NT2/D1 (cell line): Measurements from ENCODE around the gene GPC6.

Experiments used
- DNase-seq: peaks from one replicate; pipeline ENCODE4 v3.0.0-alpha.2; 2011; ENCODE audit warnings: low read depth, low spot score
- H3K27me3 ChIP-seq: 2 replicates; pipeline ENCODE4 v1.6.0; 2011; ENCODE audit warnings: mild to moderate bottlenecking; ENCODE audit not compliant: insufficient read length, insufficient read depth
- H3K36me3 ChIP-seq: 2 replicates; pipeline ENCODE4 v1.6.1; 2011; ENCODE audit warnings: mild to moderate bottlenecking, low read length, mixed read lengths; ENCODE audit not compliant: insufficient read depth, insufficient read length
- H3K4me1 ChIP-seq: 2 replicates; pipeline ENCODE4 v1.5.1; 2011; ENCODE audit not compliant: insufficient read depth, insufficient read length
- H3K4me3 ChIP-seq: 2 replicates; pipeline ENCODE4 v1.5.1; 2011; ENCODE audit warnings: low read depth; ENCODE audit not compliant: insufficient read length
- H3K9ac ChIP-seq: 2 replicates; pipeline ENCODE4 v1.6.0; 2011; ENCODE audit warnings: low read depth; ENCODE audit not compliant: insufficient read length
- H3K9me3 ChIP-seq: 2 replicates; pipeline ENCODE4 v1.5.1; 2011; ENCODE audit warnings: mild to moderate bottlenecking, low read length; ENCODE audit not compliant: insufficient read depth
- SUZ12 ChIP-seq: IDR thresholded peaks from 2 replicates; pipeline ENCODE4 v1.6.1; 2011; ENCODE audit not compliant: insufficient read length, insufficient read depth; ENCODE audit errors: extremely low read depth
- YY1 ChIP-seq: IDR thresholded peaks from 2 replicates; pipeline ENCODE4 v1.6.1; 2011; ENCODE audit not compliant: insufficient read length, insufficient read depth
- ZNF274 ChIP-seq: IDR thresholded peaks from 2 replicates; pipeline ENCODE4 v1.6.1; 2011; ENCODE audit warnings: mild to moderate bottlenecking, low read depth, low read length

GPC6 gene

DNA sequence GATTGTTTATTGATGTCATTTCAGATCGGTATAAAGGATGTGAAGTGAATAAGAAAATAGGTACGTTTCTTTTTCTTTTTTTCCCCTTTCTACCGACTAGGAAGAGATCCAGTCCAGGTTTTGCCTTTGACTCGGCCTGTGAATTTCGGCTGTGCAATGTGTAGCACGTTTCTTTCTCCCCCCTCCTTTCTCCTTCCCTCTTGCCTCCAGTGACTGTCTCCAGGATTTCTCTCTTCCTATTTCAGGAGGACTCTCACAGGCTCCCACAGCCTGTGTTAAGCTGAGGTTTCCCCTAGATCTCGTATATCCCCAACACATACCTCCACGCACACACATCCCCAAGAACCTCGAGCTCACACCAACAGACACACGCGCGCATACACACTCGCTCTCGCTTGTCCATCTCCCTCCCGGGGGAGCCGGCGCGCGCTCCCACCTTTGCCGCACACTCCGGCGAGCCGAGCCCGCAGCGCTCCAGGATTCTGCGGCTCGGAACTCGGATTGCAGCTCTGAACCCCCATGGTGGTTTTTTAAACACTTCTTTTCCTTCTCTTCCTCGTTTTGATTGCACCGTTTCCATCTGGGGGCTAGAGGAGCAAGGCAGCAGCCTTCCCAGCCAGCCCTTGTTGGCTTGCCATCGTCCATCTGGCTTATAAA lies at the start of gene GPC6:
Gene GPC6, plus strand, starts transcription at position 185 of the 657 bp plus-strand sequence.
- H3K9me3 ChIP-seq: no peaks in the 10 kb centered on the region
- H3K9ac ChIP-seq: peak within 1 kb of the TSS; percentile 86
- no peak for TF ChIP-seq YY1
- TF ChIP-seq SUZ12: no peak
- TF ChIP-seq ZNF274: no peak
- peak within 1 kb of the TSS; percentile 79 for H3K4me3 ChIP-seq
- no peaks in the 10 kb centered on the region for H3K27me3 ChIP-seq
- no peaks in the 10 kb centered on the region for H3K4me1 ChIP-seq
- DNase-seq: peak; percentile 75
- no peaks in the 10 kb centered on the region for H3K36me3 ChIP-seq

DNA sequence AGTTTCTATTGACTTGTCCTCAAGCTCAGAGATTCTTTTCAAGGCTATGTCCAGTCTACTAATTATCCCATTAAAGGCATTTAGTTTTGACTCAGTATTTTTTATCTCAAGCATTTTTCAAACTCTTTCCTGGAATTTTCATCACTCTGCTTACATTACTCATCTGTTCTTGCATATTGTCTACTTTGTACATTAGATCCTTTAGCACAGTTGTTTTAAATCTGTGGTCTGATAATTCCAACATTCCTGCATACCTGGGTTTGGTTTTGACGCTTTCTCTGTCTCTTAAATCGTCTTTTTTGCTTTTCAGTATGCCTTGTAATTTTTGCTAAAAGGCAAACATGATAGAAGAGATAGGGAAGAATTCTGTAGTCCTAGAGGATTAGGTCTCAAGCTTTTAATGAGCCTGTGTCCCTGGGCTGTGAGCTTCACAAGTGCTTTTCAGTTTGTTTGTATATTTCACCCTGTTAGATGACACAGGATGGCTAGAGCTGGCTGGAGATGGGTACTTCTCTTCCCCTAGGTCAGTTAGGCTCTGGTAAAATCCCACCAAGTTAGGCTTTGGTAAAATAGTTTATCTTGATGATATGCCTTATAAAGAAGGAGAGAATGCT lies 46.1 kb upstream of the GPC6 start:
- no peaks in the 10 kb centered on the region for H3K4me1 ChIP-seq
- TF ChIP-seq SUZ12 (no peak), ZNF274 (no peak), YY1 (no peak)

DNA sequence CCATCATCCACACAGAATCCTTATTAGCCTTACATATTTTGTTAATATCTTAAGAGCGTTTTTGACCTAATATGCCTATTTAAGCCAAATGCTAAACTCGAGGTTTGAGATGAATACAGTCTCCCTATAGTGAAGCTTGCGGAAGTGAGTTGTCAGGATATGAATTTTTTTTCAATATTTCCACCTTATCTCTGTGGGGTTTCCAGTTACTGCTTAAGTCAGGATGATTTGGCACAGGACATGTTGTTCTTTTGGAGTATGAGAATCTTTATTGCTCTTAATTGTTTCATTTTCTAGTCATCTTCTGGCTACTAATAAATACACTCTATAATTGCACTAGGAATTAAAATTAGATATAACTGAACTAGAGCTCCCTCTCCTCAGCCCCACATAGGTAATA lies 44.2 kb upstream of the GPC6 start:
- Histone ChIP-seq H3K9me3 (no peaks in the 10 kb centered on the region), H3K27me3 (no peaks in the 10 kb centered on the region)

More for the DNA sequence above, 46.1 kb upstream of the GPC6 start:
- H3K4me3 ChIP-seq: no peak overlapping the region
- H3K9ac ChIP-seq: no peak overlapping the region
- H3K9me3 ChIP-seq: no peaks in the 10 kb centered on the region
- H3K27me3 ChIP-seq: no peaks in the 10 kb centered on the region
- no peaks in the 10 kb centered on the region for H3K36me3 ChIP-seq
- DNase-seq: no peak

DNA sequence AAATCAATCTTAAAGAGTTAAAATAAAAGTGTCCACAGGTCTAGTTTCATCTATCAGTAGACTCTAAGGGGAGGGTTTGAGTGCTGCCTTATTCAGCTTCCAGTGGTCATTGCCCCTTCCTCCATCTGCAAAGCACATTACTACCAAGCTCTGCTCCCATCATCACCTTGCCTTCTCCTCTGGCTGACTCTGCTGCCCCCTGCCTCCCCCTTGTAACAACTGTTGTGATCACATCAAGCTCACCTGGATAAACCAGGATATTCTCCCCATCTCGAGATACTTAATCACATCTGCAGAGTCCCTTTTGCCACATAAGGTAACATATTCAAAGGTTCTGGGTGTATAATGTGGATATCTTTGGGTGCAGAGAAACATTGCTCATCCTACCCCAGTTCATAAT lies 43.3 kb upstream of the GPC6 start:
- H3K9me3 ChIP-seq: no peaks in the 10 kb centered on the region
- no peak overlapping the region for H3K9ac ChIP-seq
- DNase-seq: no peak
- no peaks in the 10 kb centered on the region for H3K4me1 ChIP-seq
- no peak for TF ChIP-seq YY1
- H3K27me3 ChIP-seq: no peaks in the 10 kb centered on the region
- no peaks in the 10 kb centered on the region for H3K36me3 ChIP-seq
- H3K4me3 ChIP-seq: no peak overlapping the region

More for the DNA sequence above, 44.2 kb upstream of the GPC6 start:
- DNase-seq: no peak
- H3K9ac ChIP-seq: no peak overlapping the region
- H3K4me3 ChIP-seq: no peak overlapping the region
- TF ChIP-seq YY1: no peak
- TF ChIP-seq SUZ12: no peak
- no peak for TF ChIP-seq ZNF274
- no peaks in the 10 kb centered on the region for H3K4me1 ChIP-seq
- H3K36me3 ChIP-seq: no peaks in the 10 kb centered on the region

DNA sequence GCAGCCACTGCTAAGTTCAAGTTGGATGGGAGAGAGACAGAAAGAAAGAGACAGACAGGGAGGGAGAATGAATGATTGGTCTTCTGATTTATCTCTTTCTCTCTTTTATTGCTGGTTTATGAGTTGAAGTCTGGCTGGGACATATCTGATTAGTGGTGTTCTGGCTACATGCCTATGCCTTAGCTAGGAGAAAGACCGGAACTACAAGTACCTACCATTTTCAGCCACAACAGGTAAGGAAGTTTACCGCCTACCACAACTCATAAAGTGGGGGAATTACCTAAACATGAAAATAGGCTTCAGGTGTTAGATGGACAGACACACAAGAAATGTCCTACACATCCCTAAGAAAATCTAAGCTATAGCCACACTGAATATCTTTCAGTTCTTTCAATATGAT lies 36.6 kb upstream of the GPC6 start:
- no peak for TF ChIP-seq SUZ12
- H3K9me3 ChIP-seq: peaks cover 10% of the 10 kb centered on the region; the same call in 1 of the 2 replicates
- no peaks in the 10 kb centered on the region for H3K4me1 ChIP-seq
- no peak overlapping the region for H3K4me3 ChIP-seq
- no peak overlapping the region for H3K9ac ChIP-seq
- H3K36me3 ChIP-seq: no peaks in the 10 kb centered on the region
- DNase-seq: no peak
- H3K27me3 ChIP-seq: no peaks in the 10 kb centered on the region

DNA sequence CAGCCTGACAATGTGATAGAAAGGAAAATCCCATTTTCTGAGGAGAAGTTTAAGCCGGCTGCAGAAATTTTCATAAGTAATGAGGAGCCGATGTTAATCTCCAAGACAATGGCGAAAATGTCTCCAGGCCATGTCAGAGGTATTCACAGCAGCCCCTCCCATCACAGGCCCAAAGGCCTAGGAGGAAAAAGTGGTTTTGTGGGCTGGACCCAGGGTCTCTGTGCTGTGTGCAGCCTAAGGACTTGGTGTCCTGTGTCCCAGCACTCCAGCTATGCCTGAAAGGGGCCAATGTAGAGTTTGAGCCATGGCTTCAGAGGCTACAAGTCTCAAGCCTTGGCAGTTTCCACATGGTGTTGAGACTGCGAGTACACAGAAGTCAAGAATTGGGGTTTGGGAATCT lies 32.9 kb upstream of the GPC6 start:
- H3K27me3 ChIP-seq: no peaks in the 10 kb centered on the region
- H3K9me3 ChIP-seq: peaks cover 10% of the 10 kb centered on the region; the same call in 1 of the 2 replicates
- no peaks in the 10 kb centered on the region for H3K36me3 ChIP-seq
- H3K4me1 ChIP-seq: no peaks in the 10 kb centered on the region
- DNase-seq: no peak
- no peak overlapping the region for H3K9ac ChIP-seq
- TF ChIP-seq SUZ12: no peak
- TF ChIP-seq YY1: no peak
- TF ChIP-seq ZNF274: no peak
- H3K4me3 ChIP-seq: no peak overlapping the region

DNA sequence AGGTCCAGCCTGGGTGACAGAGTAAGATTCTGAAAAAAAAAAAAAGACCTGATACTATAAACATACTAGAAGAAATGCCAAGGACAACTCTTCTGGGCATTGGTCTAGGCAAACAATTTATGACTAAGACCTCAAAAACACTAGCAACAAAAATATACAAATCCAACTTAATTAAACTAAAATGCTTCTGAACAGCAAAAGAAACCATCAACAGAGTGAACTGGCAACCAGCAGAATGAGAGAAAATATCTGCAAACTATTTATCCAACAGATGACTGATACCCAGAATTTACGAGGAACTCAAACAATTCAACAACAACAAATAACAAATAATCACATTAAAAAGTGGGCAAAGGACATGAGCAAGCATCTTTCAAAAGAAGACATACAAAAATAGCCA lies 26.8 kb upstream of the GPC6 start:
- H3K36me3 ChIP-seq: no peaks in the 10 kb centered on the region
- no peaks in the 10 kb centered on the region for H3K9me3 ChIP-seq
- TF ChIP-seq SUZ12 (no peak), YY1 (no peak), ZNF274 (no peak)
- no peak for DNase-seq
- H3K27me3 ChIP-seq: no peaks in the 10 kb centered on the region
- H3K4me1 ChIP-seq: no peaks in the 10 kb centered on the region
- H3K4me3 ChIP-seq: no peak overlapping the region
- H3K9ac ChIP-seq: no peak overlapping the region

DNA sequence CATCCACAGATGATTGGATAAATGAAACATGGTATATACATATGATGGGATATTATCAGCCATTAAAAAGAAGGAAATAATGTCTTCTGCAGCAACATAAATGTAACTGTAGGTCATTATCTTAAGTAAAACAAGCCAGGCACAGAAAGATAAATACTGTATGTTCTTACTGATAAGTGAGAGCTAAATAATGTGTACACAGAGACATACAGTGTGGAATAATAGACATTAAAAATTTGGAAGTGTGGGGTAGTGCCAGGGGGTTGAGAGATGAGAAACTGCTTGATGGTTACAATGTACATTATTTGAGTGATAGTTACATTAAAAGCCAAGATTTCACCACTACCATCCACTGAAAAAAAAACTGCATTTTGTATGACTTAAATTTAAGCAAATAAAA lies 26.0 kb upstream of the GPC6 start:
- H3K4me1 ChIP-seq: no peaks in the 10 kb centered on the region
- no peak overlapping the region for H3K9ac ChIP-seq
- no peaks in the 10 kb centered on the region for H3K9me3 ChIP-seq
- TF ChIP-seq YY1: no peak
- no peak for TF ChIP-seq ZNF274
- no peak for TF ChIP-seq SUZ12
- no peaks in the 10 kb centered on the region for H3K36me3 ChIP-seq
- DNase-seq: no peak
- no peak overlapping the region for H3K4me3 ChIP-seq
- no peaks in the 10 kb centered on the region for H3K27me3 ChIP-seq
